NCI-H1092 (cell line): ENCODE measurements around the gene WDFY4.

Experiments
- DNase-seq: peaks from one replicate; lab custom pipeline; 2025; lab: John Stamatoyannopoulos, UW

Gene WDFY4

DNA sequence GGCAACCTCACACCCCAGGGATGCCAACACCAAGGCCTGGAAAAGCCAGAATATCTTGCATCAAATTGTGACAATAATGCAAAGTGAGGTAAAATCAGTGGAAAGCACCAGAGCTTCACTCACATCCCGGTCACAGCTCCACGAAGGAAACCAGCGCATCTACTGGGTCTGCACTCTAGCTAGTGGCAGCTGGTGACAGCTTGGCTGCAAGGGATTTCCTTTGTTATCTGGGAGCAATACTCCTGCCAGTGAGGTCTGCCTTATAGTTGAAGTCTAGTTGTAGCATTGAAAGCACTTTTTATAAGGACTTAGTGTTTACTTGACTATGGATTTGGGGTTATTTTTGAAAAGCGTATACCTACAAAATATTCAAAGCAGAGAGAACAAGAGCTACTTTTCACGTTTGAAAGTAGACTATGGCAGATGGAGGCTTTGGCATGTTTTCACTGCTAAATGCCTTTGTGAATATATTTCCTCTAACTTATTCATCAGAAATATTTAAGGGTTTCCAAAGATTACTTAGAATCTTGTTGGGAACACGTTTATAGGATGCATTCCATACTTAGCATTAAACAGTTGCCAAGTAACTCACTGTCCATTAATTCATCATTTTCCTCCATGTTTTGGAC, 26.1 kb downstream of the WDFY4 start:
- no peak for DNase-seq

DNA sequence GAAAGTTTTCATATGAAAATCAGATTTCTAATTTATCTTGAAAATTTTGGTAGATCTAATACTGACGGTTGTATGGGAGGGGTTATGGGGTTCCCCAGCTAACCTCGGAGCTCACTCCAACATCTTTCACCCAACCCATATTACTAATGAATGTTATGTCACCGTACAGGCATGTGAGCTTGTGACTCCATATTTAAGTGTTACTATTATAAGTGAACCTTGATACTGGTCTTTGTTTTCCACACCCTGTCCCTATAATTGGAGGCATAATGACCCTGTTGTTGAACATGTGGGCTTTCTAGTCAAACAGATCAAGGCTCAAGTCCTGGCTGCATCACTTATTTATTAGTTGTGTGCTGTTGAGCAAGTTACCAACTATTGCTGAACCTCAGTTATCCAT, 27.2 kb downstream of the WDFY4 start:
- DNase-seq = no peak

DNA sequence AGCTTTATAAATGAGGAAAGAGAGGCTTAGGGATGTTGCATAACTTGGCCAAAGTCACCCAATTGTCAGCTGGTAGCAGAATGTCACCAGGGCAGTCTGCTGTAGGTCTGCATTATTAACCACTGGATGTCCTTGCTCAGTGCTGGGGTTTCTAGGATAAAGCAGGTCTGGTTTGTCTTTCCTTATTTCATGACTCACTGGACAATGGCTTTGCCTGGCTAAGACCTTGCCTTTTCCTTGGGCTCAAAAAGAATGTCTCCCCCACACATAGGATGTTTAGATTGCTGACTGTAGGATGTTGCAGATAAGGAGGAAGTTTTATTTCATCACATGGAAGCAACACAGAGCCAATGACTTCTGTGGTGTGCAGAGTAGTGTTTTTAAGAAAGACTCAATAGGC, 29.4 kb downstream of the WDFY4 start:
- no peak for DNase-seq

DNA sequence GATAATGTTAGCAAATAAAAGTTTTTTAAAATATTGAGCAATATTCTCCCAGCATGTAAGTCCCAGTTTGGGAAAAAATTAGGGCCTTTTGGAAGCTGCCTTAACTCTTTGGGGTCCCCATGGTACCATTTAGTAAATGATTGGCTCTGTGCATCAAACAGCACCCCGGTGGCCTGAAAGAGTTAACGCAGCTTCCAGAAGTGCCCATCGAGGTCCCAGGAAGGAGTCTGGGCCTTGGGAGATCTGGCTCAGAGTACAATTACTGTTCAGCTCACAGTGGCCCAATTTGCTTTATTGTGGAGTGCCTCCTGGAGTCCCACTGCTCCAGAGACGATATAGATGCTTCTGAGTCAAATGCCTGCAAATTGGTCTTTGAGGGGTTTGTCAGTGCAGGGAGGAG, 31.7 kb downstream of the WDFY4 start:
- no peak for DNase-seq

DNA sequence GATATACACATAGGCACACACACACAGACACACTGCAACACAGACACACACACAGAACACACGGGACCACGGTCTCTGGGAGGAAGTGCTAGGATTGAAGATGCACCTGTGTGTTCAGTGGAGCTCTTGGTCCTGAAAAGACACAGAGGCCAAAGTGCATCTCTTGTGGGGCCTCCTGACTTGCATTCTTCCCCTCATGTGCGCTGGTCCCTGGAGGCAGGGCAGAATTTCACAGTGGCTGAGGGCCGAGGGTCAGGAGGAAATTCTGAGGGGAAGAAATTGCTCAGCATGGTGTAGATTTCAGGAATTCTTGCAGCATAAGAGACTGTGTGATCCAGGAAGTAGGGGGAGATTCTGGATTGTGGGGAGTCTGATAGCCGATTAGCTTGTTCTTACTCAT, 35.9 kb downstream of the WDFY4 start:
- no peak for DNase-seq

DNA sequence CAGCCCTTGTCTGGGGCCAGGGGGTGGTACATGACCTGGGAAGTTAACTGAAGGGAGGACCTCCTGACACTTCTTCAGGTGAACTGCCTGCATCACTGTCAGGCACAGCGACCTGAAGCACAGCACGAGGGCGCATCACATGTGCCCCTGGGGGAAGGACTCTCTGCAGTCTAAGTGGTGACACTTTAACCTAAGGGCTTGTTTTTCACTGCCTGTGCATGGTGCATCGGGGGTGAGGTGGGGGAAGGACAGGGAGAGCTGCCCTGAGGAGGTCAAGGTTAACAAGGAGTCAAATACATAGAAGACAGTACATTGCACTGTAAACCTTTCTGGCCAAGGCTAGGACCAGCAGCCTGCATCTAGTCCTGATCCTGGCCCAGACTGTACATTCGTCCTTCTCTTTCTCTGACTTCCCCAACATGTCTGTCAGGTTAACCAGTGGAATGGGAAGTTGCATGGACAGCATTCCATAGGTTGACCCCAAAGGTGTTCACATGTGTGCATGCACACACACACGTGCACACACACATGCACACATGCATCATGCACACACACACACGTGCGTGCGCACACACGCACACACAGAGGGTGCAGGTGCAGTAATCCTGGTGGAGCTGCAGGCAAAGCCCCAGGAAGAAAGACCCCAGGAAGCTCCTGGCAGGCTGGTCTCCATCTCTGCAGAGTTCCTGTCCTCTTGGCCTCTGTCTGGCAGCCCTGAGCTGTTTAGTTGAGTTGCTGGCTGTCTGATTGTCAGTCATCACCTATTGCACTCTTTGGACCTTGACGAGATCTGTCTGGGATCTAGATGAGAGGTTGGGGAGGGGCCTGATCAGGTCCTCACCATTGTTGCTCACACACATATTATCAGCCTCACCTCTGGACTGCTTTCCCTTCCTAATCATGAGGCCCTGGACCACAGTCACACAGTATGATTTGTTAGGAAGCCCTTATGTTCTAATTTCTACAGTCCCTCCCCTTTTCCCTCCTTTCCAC, 37.8 kb downstream of the WDFY4 start:
- no peak for DNase-seq

DNA sequence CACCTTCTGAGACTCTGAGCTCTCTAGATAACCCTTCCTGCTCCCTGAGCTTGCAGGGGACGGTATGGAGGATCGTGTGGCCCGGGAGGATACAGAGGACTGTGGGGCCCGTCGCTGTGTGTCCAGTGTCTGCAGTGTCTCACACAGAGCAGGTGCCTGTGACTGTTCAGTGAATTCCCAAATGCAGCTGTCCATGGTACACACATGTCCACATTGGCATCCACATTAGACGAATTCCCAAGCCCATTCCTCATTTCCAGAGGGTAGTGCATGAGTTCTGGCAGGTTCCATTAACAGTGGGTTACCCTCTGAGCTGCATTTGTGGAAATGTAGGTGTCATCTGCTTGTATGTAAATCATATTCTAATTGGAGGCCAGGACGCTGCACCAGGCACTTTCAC, 39.5 kb downstream of the WDFY4 start:
- no peak for DNase-seq

DNA sequence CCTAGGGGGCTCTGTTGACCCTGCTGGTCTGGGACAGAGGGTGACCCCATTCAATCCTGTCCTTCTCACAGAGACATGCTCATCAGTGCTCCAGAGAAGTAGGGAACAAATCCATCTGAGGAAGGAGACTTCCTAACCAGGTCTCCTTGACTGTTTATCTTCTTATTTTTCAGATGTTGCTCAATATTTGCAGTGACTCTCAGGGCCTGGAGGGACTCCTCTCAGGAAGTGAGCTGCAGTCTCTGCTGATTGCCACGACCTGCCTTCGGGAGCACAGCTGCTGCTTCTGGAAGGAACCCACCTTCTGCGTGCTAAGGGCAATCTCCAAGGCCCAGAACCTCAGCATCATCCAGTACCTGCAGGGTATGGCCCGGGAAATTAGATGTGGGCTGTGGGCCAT, 41.0 kb downstream of the WDFY4 start:
- DNase-seq = no peak

DNA sequence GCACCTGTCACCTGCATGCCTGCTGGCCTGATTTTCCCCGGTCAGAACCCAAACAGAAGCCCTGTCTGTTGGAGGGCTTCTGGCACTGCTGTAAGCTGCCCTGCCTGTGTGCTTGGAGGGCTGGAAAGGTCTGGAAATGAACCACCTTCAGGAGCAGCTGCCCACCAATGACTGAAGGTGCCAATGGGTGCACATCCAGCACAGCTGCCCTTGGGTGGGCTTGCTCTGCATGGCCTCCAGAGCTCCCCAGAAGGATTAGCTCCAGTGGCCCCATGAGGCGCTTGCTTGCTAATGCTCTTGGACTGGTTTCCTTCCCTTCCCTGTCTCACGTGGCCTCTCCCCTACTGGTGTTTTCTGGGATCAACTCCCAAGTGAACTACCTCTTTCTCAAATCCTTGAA, 43.2 kb downstream of the WDFY4 start:
- no peak for DNase-seq

DNA sequence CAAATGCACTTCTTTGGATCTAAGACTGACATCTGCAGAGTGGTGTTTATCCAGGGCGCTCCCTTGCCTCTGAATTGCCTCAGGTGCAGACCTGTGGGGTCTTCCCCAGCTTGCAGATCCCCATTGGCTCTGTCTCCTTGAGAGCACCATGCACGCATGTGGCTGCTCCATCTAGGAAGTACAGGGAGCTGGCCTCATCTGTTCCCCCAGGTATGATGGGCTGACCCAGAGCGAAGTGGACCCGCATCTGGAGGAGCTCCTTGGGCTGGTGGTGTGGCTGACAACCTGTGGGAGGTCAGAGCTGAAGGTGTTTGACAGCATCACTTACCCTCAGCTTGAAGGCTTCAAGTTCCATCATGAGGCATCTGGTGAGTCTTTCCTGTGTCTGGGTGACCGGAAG, 44.5 kb downstream of the WDFY4 start:
- no peak for DNase-seq

DNA sequence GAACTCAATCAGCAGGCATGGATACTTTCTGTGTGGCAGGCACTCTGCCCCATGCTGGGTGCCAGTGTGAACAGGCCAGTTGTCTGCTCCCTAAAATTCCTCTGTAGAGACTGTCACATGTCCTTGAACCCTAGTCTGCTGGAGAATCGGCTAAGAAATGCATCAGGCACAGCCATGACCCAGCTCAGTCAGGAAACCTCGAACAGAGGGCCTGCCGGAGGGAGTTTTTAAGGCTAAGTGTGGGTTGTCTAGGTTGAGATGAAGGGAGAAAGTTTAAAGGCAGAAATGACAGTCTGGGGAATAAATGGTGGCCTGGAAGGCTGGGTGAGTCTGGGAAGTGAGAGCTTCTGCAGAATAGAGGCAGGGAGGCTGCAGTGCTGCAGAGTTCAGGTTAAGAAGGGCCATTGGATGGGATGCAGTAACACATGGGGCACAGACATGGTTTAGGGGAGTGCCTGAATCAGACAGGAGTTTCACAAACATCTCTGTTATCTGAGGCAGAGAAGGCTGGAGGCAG, 45.3 kb downstream of the WDFY4 start:
- no peak for DNase-seq

DNA sequence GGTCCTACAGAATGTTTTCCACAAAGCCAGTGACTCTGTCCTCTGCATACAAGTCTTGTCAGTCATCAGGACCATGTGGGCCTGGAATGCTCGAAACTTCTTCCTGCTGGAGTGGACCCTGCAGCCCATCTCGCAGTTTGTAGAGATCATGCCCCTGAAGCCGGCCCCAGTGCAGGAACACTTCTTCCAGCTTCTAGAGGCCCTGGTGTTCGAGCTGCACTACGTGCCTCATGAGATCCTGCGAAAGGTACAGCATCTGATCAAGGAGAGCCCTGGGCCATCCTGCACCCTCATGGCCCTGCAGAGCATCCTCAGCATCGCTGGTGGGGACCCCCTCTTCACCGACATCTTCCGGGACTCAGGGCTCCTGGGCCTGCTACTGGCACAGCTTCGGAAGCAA, 46.5 kb downstream of the WDFY4 start:
- DNase-seq = no peak

DNA sequence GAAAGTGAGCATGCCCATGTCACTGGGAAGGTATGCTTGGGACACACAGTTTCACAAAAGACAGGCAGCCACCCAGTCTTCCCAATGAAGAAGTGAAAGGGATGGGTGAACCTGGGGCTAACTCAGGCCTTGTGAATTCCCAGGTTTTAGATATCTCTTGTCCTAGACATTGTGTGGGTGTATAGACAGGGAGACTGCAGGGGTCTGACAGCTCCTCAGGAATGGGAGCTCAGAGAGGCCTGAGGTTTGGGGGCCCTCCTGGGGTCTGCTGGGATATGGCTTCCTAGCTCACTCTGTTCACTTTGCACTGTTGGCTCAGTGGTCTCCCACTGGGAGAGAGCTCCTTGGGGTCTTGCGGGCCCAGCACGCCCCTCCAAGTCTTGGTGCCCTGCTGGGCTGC, 47.0 kb downstream of the WDFY4 start:
- no peak for DNase-seq

DNA sequence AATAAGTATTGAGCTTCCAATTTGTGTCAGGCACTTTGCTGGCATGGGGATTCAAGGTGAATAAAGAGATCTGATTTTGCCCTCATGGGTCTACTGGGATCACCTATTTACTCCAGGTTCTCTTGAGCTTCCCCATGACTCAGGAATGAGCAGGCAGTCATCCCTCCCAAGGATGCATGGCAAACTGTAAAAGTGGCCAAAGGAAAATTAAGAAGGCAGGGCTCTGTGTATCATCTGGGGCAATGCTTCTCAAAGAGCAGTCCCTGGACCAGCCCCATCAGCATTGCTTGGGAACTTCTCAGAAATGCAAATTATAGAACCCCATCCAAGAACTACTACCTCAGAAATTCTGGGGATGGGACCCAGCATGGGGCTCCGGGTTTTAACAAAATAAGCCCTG, 48.7 kb downstream of the WDFY4 start:
- no peak for DNase-seq

DNA sequence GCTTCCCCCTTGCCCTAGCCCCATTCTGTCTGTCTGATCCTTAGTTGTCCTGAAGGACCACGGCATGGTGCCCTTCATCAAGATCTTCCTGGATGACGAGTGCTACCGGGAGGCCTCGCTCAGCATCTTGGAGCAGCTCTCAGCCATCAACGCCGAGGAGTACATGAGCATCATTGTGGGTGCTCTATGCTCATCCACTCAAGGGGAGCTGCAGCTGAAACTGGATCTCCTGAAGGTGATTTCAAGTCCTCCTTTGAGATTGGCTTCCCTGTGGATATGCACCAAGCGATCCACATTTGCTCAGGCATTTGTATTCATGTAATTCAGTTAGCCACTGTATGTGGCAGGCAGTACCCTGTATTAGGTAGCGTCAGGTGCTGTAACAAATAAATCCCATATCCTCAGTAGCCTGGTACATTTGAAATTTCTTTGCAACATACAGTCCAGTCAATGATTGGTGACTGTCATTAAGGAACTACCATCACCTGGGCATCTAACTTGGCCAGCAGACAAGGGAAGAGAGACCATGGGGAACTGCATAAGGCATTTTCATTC, 51.2 kb downstream of the WDFY4 start:
- no peak for DNase-seq

DNA sequence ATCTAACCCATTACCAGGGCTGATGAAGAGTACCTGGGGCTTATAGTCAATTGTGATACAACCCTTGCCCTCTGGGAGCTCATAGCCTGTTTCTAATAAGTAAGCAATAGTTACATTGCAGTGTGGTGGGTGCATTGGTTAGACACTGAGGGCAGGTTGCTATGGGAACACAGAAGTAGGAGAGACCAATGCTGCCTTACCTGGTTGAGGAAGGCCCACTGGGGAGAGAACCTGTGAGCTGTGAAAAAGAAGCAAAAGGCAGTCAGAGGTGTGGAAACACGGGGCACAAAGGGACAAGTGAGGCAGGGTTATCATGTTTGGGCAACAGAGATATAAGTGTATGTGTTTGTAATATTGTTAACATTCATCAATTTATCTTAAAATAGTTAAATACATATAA, 51.9 kb downstream of the WDFY4 start:
- DNase-seq = no peak

DNA sequence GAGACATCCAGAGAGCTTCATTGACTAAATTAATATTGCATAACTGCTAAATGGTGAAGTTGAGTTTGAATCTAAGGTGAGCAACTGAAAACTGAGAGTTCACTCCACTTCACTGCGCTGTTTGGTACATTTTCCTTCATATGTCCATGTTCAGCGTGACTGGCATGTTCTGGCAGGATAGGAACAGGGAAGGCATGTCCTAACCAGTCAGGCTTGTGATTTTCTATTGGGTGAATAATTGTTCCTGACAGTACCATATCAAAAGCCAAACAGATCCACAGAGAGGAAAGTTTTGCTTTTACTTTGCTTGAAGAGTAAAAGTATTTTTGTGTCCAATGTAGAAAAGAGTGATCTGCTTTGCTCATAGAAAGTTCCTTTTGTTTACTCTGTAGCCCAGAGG, 53.2 kb downstream of the WDFY4 start:
- no peak for DNase-seq

DNA sequence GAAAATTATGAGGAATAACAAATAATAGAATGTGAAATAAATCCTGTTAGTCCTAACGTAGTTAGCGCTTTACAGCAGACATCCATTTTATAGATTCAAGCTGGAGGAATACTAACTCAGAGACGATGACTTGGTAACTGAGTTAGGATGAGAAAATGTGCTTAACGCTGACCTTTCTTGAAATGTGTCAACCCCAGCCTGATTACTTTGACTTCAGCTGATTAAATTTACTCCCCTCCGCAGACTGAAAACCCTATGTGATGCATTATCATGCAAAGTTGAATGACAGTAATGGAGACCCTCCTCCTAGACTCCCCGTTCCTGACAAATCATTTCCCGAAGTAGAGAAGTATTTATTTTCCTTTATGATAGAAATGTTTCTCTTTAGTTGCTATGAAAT, 54.5 kb downstream of the WDFY4 start:
- no peak for DNase-seq

DNA sequence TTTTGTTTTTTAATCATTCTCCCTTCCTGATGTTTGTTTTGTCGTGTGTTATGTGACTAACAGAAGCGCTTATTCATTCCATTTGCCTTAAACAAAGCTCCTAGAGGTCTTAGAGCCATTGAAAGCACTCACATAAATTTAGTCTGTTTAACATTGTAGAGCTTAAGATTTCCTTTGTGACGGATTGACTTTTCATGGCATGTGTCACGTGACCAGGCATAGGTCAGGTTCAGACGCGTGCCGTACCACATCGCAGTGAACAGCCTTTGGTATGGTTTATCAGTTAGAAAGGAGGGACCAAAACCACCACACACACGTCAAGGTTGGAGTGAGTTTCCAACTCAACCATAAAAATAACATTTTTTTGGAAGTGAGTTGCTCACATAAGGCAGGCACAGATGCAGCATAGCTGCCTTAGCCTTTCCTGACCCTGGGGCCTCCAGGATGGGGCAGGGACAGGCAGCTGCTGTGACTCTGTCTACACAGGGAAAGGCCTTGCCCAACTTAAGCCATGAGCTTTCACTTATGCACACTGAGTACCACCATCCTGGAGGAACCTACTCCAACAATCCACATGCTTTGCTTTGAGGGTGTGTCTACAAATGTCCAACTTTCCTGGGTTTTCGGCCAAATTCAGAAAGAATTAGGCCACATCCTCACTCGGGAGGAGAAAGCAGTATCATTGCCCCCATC, 55.5 kb downstream of the WDFY4 start:
- DNase-seq = no peak

DNA sequence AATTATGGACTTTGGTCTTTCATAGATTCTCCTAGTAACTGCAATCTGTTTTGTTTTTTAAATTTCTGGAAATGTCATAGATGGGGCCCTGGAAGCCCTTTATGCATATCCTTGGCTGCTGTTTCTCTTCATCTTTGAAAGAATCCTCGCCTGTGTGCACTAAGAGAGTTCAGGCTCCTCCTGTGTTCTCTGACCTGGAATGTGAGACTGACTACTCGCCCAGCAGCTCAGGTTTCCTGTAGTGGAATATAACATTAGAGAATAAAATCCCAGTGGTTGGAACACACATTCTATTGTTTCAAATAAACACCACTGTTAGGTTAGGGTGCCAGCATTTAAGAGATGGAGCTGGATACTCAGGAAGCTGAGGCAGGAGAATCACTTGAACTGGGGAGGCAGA, 56.3 kb downstream of the WDFY4 start:
- no peak for DNase-seq

DNA sequence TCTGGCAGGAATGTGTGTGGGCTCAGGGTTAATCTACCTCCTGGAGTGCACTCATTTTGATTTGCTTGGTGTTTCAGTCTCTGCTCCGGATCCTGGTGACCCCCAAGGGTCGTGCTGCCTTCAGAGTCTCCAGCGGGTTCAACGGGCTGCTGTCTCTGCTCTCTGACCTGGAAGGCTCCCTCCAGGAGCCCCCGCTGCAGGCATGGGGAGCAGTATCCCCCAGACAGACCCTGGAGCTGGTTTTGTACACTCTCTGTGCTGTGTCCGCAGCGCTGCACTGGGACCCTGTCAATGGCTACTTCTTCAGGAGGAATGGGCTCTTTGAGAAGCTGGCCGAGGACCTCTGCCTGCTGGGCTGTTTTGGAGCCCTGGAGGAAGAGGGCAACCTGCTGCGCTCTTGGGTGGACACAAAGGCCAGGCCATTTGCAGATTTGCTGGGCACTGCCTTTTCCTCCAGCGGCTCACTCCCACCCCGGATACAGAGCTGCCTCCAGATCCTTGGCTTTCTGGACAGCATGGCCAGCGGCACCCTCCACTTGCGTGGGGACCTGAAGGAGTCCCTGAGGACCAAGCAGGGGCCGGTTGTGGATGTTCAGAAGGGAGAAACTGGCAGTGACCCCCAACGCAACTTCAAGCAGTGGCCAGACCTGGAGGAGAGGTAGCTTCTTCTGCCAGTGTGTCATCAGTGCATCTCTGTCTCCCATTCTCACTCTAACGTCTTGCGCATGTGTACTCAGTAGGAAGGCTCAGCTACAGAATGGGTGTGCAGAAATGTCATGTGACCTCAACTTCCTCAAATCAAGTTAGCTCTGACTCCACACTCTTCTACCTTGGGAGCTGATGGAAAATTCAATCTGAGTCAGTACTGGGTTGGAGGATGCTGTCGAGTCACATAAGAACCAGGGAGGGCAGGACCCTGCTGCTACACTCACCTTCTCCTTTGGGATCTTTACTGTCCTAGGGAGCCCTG, 58.5 kb downstream of the WDFY4 start:
- no peak for DNase-seq
